Measurements from ENCODE around the gene TMEM150B.

DNA sequence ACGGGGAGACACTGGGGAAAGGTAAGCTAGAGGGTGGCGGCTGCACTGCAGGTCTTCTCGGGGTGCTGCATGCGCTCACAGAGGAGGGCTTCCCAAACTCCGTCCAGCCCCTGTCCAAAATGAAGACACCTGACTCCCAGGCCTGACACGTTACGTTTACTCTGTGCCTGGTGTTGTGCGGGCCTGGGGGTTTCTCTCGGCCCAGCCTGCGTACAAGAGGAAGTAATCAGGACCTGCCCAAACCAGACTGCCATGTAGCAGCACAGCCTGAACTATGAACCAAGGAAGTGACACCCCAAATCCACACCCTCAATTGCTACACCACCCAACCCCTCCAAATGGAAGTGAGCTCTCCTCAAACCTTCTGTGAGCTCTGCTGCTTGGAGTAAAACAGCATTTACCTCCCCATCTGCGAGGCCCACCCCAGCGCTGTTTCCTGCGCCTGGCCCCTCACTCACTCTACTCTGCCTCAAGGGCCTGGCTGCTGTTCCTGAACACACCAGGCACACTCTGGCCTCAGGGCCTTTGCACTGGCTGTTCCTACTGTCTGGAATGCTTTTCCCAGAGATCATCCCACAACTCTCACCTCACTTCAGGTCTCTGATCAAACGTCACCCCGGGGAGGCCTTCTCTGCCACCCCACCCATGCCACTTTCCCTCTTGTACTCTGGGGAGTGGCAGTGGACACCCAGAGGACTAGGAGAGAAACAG, 48.3 kb downstream of the TMEM150B start:
- TF ChIP-seq HDAC2 (IDR thresholded peaks at IDR 0.05), result no peak
- no peak for TF ChIP-seq ZNF302 (CRISPR knock-in tag; IDR thresholded peaks at IDR 0.05)
- TF ChIP-seq EP300 (IDR thresholded peaks at IDR 0.05), result no peak
- TF ChIP-seq, protein P1, sequence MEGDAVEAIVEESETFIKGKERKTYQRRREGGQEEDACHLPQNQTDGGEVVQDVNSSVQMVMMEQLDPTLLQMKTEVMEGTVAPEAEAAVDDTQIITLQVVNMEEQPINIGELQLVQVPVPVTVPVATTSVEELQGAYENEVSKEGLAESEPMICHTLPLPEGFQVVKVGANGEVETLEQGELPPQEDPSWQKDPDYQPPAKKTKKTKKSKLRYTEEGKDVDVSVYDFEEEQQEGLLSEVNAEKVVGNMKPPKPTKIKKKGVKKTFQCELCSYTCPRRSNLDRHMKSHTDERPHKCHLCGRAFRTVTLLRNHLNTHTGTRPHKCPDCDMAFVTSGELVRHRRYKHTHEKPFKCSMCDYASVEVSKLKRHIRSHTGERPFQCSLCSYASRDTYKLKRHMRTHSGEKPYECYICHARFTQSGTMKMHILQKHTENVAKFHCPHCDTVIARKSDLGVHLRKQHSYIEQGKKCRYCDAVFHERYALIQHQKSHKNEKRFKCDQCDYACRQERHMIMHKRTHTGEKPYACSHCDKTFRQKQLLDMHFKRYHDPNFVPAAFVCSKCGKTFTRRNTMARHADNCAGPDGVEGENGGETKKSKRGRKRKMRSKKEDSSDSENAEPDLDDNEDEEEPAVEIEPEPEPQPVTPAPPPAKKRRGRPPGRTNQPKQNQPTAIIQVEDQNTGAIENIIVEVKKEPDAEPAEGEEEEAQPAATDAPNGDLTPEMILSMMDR (IDR thresholded peaks at IDR 0.05), result no peak
- TF ChIP-seq BHLHE40 (IDR thresholded peaks at IDR 0.05; ENCODE audit: low read depth, low read length), result no peak
- TF ChIP-seq POLR2A (IDR thresholded peaks at IDR 0.05; ENCODE audit: low read length), result no peak
- TF ChIP-seq FOSL2 (IDR thresholded peaks at IDR 0.05), result no peak
- TF ChIP-seq FOSL2 (CRISPR knock-in tag; IDR thresholded peaks at IDR 0.05), result no peak

Data from A549 (cell line).